GM18873 (cell line): Measurements from ENCODE around the gene OFD1.

Experiments used
- ATAC-seq: cut with Tn5 transposase; IDR thresholded peaks from one replicate; pipeline ENCODE4 v1.9.1; 2021; ENCODE audit warnings: mild to moderate bottlenecking, moderate library complexity, moderate number of reproducible peaks; ENCODE audit not compliant: unreplicated experiment, low FRiP score

OFD1 gene

DNA sequence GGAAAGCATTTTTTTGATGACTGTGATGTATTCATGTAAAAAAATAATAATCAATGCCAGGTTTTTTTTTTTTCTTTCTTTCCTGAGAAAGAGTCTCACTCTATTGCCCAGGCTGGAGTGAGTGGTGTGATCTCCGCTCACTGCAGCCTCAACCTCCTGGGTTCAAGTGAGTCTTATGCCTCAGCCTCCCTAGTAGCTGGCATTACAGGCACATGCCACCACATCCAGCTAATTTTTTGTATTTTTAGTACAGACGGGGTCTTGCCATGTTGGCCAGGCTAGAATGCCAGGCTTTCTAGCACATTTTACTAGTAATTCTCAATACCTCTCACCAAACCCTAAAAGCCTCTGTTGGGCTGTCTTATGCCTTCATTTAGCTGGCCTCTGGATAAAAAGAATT is 56.6 kb downstream of the OFD1 start:
- no peak for ATAC-seq

DNA sequence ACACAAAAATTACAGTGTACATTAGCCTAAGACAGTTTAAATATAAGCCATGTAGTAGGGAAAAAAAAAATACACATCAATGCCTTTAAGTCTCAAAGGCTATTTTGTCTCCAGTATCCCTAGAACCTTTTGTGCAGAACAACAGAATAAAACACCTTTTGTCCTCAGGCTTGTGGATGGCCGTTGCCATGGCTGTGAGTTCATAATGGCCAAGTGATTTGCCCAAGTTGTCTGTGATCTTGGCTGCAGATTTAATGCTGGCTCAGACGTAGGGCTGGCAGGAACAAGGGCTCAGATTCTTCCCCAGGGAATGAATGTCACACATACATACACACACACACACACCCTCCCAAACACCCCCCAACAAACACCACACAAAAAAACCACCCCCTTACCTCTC is 57.0 kb downstream of the OFD1 start:
- no peak for ATAC-seq

DNA sequence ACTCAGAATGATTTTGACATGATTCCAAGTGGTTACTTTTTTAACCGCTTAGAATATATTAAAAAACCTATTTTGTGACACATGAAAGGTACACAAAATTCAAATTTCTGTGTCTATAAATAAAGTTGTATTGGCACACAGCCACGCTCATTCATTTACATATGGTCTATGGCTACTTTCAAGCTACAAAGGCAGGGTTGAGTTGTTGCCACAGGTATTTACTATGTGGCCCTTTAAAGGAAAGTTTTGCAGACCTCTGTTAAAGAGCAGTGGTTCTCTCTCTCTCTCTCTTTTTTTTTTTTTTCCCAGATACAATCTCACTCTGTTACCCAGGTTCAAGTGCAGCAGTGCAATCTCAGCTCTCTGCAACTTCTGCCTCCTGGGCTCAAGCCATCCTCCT is 59.3 kb downstream of the OFD1 start:
- no peak for ATAC-seq

DNA sequence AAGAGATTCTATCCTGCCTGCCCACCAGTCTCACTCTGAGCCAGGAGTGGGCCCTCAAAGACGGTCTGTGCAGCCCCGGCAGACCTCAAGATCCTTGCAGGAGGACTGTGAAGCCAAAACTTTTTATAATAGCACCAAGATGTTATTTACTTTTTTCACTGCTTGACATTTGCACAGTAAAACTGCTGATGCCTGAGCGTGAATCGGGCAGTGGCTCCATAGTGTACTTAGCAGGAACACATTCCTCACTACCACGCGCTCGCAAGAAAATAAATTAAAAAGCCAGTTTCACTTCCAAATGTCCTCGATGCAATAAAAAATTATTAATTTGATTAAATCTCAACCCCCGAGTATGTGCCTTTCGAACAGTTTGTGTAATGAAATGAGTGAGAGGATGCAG is 59.9 kb downstream of the OFD1 start:
- no peak for ATAC-seq

DNA sequence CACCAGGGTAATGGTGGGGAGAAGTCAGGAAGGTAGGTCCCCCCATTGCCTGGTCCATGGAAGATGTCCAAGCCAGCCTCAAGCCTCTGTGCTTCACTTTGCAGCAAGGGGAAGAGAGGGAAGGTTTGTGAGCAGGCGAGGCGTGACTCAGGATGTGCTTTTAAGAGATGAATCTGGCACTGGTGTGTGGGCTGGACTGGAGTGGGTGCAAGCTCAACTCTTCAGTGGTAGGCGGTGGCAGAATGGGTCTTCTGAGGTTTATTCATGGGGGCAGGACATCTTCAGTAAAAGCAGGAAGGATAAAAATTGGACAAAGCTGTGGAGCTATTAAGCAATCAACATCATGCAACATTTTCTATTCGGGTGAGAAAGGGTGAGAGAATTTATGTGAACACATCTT is 63.0 kb downstream of the OFD1 start:
- no peak for ATAC-seq

DNA sequence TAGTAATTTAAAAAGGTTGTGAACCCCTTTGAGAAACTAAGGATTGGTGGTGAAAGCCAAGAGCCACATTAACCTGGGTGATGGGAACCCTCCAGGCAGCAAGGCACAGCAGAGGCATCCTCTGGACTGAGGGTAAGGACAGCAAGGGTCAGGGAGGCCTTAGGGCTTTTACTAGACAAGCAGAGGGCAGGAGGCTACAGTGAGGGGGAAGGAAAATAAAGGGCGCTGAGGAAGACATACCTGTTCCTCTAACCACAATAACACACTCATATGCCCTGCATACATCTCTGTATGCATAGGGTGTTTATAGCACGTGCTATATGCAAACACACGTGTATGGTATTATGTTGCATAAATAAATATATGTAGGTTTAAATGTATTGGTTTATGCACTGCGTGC is 63.6 kb downstream of the OFD1 start:
- ATAC-seq: no peak

DNA sequence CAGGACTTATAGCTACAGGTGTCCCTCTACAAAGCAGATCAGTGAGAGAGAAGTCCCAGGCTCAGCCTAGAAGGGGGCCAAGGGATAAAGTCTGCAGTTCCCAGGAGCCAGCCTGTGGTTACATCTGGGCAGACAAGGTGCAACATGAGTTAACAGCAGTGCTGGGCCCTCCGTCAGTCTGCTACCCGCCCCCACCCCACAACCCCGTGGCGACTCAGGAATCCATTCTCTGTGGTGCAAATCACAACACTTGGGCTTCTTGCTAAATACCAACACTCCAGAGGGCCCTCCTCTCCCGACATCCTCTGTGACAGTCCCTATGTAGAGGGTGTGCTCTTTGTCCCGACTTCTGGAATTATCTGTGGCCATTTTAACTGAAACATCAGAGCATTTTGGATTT is 68.6 kb downstream of the OFD1 start:
- no peak for ATAC-seq

DNA sequence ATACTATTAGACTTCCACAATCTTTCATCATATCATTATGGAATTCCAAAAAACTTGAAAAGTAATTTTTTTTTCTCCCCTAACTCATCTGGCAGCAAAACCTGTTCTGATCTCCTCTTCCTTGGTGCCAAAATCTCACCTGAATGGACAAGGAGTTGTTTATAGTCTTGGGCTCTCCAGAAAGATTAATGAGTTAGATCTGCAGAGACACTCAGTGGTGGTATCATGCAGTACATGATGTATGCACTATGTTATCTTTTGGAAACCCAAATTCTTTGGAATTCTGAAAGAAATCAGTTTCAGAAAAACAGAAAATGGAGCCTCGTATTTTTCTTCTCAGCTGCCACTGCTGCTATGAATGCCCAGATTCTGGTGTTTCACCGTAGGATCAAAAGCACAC is 70.7 kb downstream of the OFD1 start:
- no peak for ATAC-seq

DNA sequence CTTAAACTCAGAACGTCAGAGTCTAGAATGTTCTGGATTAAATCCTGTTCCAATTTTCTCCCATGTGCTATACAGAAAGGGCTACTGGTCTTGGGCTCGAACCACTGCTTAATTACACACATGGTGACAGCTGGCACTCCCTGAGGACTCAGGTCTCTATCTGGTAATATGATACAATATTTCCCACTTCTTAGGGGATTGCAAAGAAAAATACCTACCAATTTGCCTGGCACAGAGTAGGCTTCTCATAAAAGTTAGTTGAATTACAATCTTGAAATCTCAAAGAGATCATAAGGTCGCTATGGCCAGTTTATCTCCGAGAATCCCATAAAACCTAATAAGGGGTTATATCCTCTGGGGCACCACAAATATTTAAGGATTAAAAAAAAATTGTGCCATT is 73.7 kb downstream of the OFD1 start:
- ATAC-seq: no peak

DNA sequence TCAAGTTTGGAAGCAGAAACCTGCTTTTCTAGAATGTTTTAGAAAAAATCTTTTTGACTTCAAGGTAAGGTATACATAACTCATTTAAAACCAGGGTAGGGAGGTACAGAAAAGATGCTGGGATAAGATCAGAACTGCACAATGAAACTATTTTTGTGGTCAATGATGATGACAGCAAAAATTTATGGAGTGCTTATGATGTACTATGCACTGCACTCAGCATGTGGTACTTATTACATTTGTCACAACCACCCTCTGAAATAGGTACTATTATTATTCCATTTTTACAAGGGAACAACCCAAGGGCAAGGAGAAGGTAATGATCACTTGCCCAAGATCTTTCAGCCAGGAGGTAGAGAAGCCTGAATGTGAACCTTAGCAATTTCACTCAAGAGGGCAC is 74.3 kb downstream of the OFD1 start:
- no peak for ATAC-seq

DNA sequence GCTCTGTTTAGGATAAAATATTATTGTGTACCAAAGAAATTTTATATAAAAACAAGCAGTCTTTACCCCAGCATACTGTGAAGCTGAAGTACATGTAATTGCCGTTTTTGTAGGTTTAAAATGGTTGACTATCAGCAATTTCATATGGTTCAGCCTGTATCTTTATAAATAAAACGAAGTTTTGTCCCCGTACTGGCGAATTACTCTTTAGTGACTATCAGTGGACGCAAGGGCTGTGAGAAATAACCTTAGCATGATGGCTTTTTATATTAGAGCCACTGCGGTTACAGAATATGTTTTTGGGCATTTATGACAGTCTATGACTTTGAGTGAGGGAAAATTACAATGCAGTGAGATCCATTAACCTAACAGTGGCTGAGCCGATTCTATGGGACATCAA is 81.1 kb downstream of the OFD1 start:
- ATAC-seq: no peak

DNA sequence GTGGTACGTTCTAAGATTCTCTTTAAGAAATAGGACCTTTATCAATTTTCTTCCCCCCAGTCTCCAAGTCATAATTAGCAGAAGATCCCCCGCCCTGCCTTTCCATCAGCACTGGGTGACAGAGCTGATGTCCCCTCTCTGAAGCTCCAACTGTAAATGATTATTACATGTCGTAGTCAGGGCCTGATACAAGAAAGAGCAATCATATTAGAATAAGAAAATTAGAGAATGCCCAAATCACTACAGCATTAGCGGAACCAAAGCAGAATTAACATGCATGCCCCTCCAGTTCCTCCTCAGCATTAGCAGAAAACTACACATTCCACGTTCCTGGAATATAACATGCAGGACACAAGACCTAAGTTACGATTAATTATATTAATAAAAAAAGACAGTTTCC is 81.6 kb downstream of the OFD1 start:
- ATAC-seq: no peak

DNA sequence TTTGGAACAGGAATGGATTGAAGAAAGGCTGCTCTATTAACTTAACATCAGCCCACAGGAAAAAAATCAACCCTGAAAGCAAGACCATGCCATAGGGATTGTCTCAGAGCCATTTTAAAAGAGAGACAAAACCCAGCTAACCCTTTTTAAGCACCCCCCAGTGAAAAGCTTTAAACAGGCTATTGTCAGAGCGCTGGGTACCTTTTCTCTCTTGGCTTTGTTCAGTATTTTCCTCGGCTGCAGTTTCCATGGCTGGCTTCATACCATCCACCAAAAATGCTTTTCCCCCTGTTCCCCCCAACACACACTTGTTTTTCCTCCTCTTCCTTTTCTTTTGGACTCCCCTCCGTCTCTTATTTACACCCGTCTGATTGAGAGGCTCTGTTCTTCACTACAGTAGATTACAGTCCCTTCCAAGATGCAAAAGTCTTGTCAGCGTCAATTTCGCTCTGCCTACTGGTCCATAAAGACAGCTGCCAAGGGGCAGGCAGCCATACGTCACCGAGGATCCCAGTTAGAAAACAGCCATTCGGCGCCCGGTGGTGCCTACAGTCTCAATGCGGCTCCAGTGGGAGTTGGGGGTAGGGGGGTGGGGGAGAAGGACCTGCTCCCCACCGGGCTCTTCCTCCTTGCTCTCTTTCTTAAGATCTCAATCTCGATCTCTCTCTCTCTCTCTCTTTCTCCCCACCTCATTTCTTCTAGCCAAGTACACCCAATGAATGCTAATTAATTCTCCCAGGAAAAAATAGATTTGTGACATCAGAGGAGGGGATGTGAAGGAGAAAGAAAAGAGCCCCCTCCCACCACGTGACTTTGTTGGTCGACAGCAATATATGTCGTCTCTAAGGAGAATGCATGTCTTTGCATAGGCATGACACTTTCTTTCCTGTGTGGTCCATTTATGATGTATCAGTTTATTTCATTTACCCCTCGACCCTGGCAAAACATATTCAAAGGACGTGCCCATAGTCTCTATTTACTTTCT is 82.4 kb downstream of the OFD1 start, which contains the start of gene GPM6B:
GPM6B (minus strand) TSS at position 451 of the 985 bp plus-strand sequence; CDS start at position 262, 189 bp downstream.
- ATAC-seq: no peak
